HEK293 (cell line): Measurements from ENCODE around the gene JPH3.
A peak's percentile ranks its signal among the peaks of the same experiment; 100 is the strongest.

ENCODE experiments used
- CTCF ChIA-PET: fragments of 350-600 bp; formaldehyde crosslinking; extraction: SDS; loops from one replicate; lab custom pipeline; 2021; ENCODE audit warnings: antibody characterized with exemption; lab: Yijun Ruan, JAX
- POLR2A ChIA-PET: fragments of 300-600 bp; formaldehyde crosslinking; extraction: SDS; loops from one replicate; lab custom pipeline; 2020; ENCODE audit warnings: antibody characterized with exemption, inconsistent platforms; lab: Yijun Ruan, JAX
- H3K27ac ChIP-seq: fragments of 200-500 bp; sonication (Bioruptor generic); 2 replicates; pipeline ENCODE4 v1.5.1; 2014; ENCODE audit warnings: low read depth, low read length, control low read depth, inconsistent platforms; ENCODE audit errors: extremely low read depth
- H3K36me3 ChIP-seq, 2 experiments: fragments of 200-500 bp in 1 of 2; sonication (Bioruptor generic) in 1 of 2; 1 replicate in 1 of 2; 2 replicates in 1 of 2; pipeline ENCODE4 v1.5.1; 2014 to 2017; ENCODE audit warnings: inconsistent platforms in 2 of 2, low read length in 2 of 2; ENCODE audit not compliant: control insufficient read depth in 2 of 2, insufficient read depth in 1 of 2
- H3K4me1 ChIP-seq: fragments of 200-500 bp; sonication (Bioruptor generic); 2 replicates; pipeline ENCODE4 v1.5.1; 2014; ENCODE audit warnings: mild to moderate bottlenecking, low read length, inconsistent platforms; ENCODE audit not compliant: control insufficient read depth, insufficient read depth
- H3K4me3 ChIP-seq: 2 replicates; pipeline ENCODE4 v1.5.1; 2011; ENCODE audit warnings: low read depth, mild to moderate bottlenecking, control low read depth, low read length, moderate library complexity
- H3K9me3 ChIP-seq: fragments of 200-500 bp; sonication (Bioruptor generic); 2 replicates; pipeline ENCODE4 v1.5.1; 2014; ENCODE audit warnings: low read depth, low read length, inconsistent platforms; ENCODE audit not compliant: control insufficient read depth, insufficient read depth
- GLI4 ChIP-seq: fragments of 450-650 bp; formaldehyde crosslinking; IDR thresholded peaks from 2 replicates; pipeline ENCODE4 v1.5.1; 2016; ENCODE audit warnings: missing biosample characterization, missing genetic modification characterization
- PATZ1 ChIP-seq: fragments of 450-650 bp; formaldehyde crosslinking; IDR thresholded peaks from 2 replicates; pipeline ENCODE4 v1.5.1; 2016; ENCODE audit warnings: missing biosample characterization, missing genetic modification characterization
- PRDM6 ChIP-seq: fragments of 450-650 bp; formaldehyde crosslinking; IDR thresholded peaks from 2 replicates; pipeline ENCODE4 v1.5.1; 2017; ENCODE audit warnings: missing biosample characterization, missing genetic modification characterization
- SCRT1 ChIP-seq: fragments of 450-650 bp; formaldehyde crosslinking; IDR thresholded peaks from 2 replicates; pipeline ENCODE4 v1.5.1; 2016; ENCODE audit warnings: missing biosample characterization, missing genetic modification characterization, borderline replicate concordance
- SCRT2 ChIP-seq: fragments of 450-650 bp; formaldehyde crosslinking; IDR thresholded peaks from 2 replicates; pipeline ENCODE4 v1.5.1; 2016; ENCODE audit warnings: missing biosample characterization, missing genetic modification characterization
- SP2 ChIP-seq: fragments of 450-650 bp; formaldehyde crosslinking; IDR thresholded peaks from 2 replicates; pipeline ENCODE4 v1.5.1; 2016; ENCODE audit warnings: missing biosample characterization, missing genetic modification characterization
- ZBTB20 ChIP-seq: fragments of 450-650 bp; formaldehyde crosslinking; IDR thresholded peaks from 2 replicates; pipeline ENCODE4 v1.5.1; 2016; ENCODE audit warnings: missing biosample characterization, missing genetic modification characterization
- ZBTB8A ChIP-seq: fragments of 450-650 bp; formaldehyde crosslinking; IDR thresholded peaks from 2 replicates; pipeline ENCODE4 v1.5.1; 2016; ENCODE audit warnings: missing biosample characterization, missing genetic modification characterization
- ZFHX2 ChIP-seq: fragments of 450-650 bp; formaldehyde crosslinking; conservative IDR thresholded peaks from 2 replicates; pipeline ENCODE4 v1.5.1; 2016; ENCODE audit warnings: missing biosample characterization, missing genetic modification characterization
- ZNF112 ChIP-seq: fragments of 450-650 bp; formaldehyde crosslinking; IDR thresholded peaks from 2 replicates; pipeline ENCODE4 v1.5.0; 2017; ENCODE audit warnings: missing biosample characterization, missing genetic modification characterization
- ZNF174 ChIP-seq: fragments of 450-650 bp; formaldehyde crosslinking; IDR thresholded peaks from 2 replicates; pipeline ENCODE4 v1.5.0; 2017; ENCODE audit warnings: missing biosample characterization, mild to moderate bottlenecking, missing genetic modification characterization
- ZNF248 ChIP-seq: fragments of 450-650 bp; formaldehyde crosslinking; IDR thresholded peaks from 2 replicates; pipeline ENCODE4 v1.5.1; 2017; ENCODE audit warnings: missing biosample characterization, missing genetic modification characterization
- ZNF311 ChIP-seq: fragments of 450-650 bp; formaldehyde crosslinking; IDR thresholded peaks from 2 replicates; pipeline ENCODE4 v1.5.1; 2017; ENCODE audit warnings: missing biosample characterization, missing genetic modification characterization, borderline replicate concordance
- ZNF335 ChIP-seq: fragments of 450-650 bp; formaldehyde crosslinking; conservative IDR thresholded peaks from 2 replicates; pipeline ENCODE4 v1.5.1; 2016; ENCODE audit warnings: missing biosample characterization, missing genetic modification characterization
- ZNF391 ChIP-seq: fragments of 450-650 bp; formaldehyde crosslinking; IDR thresholded peaks from 2 replicates; pipeline ENCODE4 v1.5.1; 2016; ENCODE audit warnings: low read depth, missing biosample characterization, missing genetic modification characterization, borderline replicate concordance
- ZNF513 ChIP-seq: fragments of 450-650 bp; IDR thresholded peaks from 2 replicates; pipeline ENCODE4 v1.5.1; 2018; ENCODE audit warnings: missing biosample characterization, missing genetic modification characterization
- ZNF548 ChIP-seq: fragments of 450-650 bp; formaldehyde crosslinking; IDR thresholded peaks from 2 replicates; pipeline ENCODE4 v1.5.1; 2016; ENCODE audit warnings: missing biosample characterization, missing genetic modification characterization
- ZNF571 ChIP-seq: fragments of 450-650 bp; formaldehyde crosslinking; IDR thresholded peaks from 2 replicates; pipeline ENCODE4 v1.5.0; 2017; ENCODE audit warnings: missing biosample characterization, missing genetic modification characterization
- ZNF645 ChIP-seq: fragments of 450-650 bp; formaldehyde crosslinking; IDR thresholded peaks from 2 replicates; pipeline ENCODE4; 2016; ENCODE audit warnings: missing biosample characterization, missing genetic modification characterization
- ZNF704 ChIP-seq: fragments of 450-650 bp; formaldehyde crosslinking; IDR thresholded peaks from 2 replicates; pipeline ENCODE4 v1.5.1; 2016; ENCODE audit warnings: missing biosample characterization, missing genetic modification characterization
- ZNF777 ChIP-seq: fragments of 450-650 bp; formaldehyde crosslinking; IDR thresholded peaks from 2 replicates; pipeline ENCODE4 v1.5.1; 2017; ENCODE audit warnings: missing biosample characterization, missing genetic modification characterization, borderline replicate concordance
- ZXDB ChIP-seq: fragments of 450-650 bp; formaldehyde crosslinking; IDR thresholded peaks from 2 replicates; pipeline ENCODE4 v1.5.1; 2016; ENCODE audit warnings: missing biosample characterization, missing genetic modification characterization

JPH3 gene

GRCh38 chr16:87600246-87600645 lies 2.1 kb upstream of the JPH3 start (continued):
- TF ChIP-seq ZNF704 (tag by site-specific recombination) (no peak), ZNF391 (tag by site-specific recombination) (no peak), ZNF248 (tag by site-specific recombination) (no peak)
- TF ChIP-seq, all 188 proteins: peak for 0

- POLR2A ChIA-PET = no interaction called here
- peaks cover 0 to 4% of the 10 kb centered on the region in 2 experiments; a peak in 1 of 3 replicates for H3K36me3 ChIP-seq
Measured at GRCh38 chr16:87601401-87601981, 817 bp upstream of the JPH3 start.

GRCh38 chr16:87602821-87603683 lies 744 bp downstream of the JPH3 start:
- no peaks in the 10 kb centered on the region for H3K9me3 ChIP-seq
- ChIA-PET POLR2A (no interaction called here), CTCF (interaction anchor here (0.6 kb wide), 1 partner anchor 22 kb away, joined by 3 read pairs; no protein-coding TSS in a partner anchor)
- H3K27ac ChIP-seq = peak overlapping the region; percentile 53; the same call in 1 of the 2 replicates
- no peaks in the 10 kb centered on the region for H3K4me1 ChIP-seq
- H3K36me3 ChIP-seq = peaks cover 0 to 4% of the 10 kb centered on the region in 2 experiments; a peak in 1 of 3 replicates
- H3K4me3 ChIP-seq = peak overlapping the region; percentile 62
- TF ChIP-seq ZNF645 = no peak
- no peak for TF ChIP-seq ZNF513 (tag by site-specific recombination)
- peak; percentile 51 for TF ChIP-seq ZBTB8A (tag by site-specific recombination)
- TF ChIP-seq ZFHX2 (tag by site-specific recombination) = no peak
- no peak for TF ChIP-seq ZNF174
- TF ChIP-seq ZBTB20 (tag by site-specific recombination) = peak; percentile 84; the same call in 1 of the 2 replicates
- no peak for TF ChIP-seq ZNF112
- TF ChIP-seq GLI4 (tag by site-specific recombination) = 0 out of 2 replicates have a peak, but pooled peaks have one; percentile 25
- peak; percentile 83 for TF ChIP-seq ZNF777 (tag by site-specific recombination)
- TF ChIP-seq ZNF311 (tag by site-specific recombination) = no peak
- 0 out of 2 replicates have a peak, but pooled peaks have one; percentile 21 for TF ChIP-seq ZXDB (tag by site-specific recombination)

More at GRCh38 chr16:87601401-87601981, 817 bp upstream of the JPH3 start:
- no peaks in the 10 kb centered on the region for H3K9me3 ChIP-seq
- no peaks in the 10 kb centered on the region for H3K4me1 ChIP-seq
- H3K27ac ChIP-seq = no peak overlapping the region
- no peak for TF ChIP-seq ZNF548
- TF ChIP-seq ZNF571 (tag by site-specific recombination) = no peak
- TF ChIP-seq SCRT2 (tag by site-specific recombination) = peak; percentile 93
- peak; percentile 77; the same call in 1 of the 2 replicates for TF ChIP-seq SCRT1 (tag by site-specific recombination)
- peak; percentile 16; the same call in 1 of the 2 replicates for TF ChIP-seq PATZ1 (tag by site-specific recombination)
- no peak for TF ChIP-seq PRDM6 (tag by site-specific recombination)
- peak; percentile 30 for TF ChIP-seq ZNF335 (tag by site-specific recombination)
- TF ChIP-seq ZBTB20 (tag by site-specific recombination) = 0 out of 2 replicates have a peak, but pooled peaks have one; percentile 12
- TF ChIP-seq SP2 = no peak
- TF ChIP-seq, all 188 proteins: peak for 5
- peak overlapping the region; percentile 37 for H3K4me3 ChIP-seq
- CTCF ChIA-PET = interaction anchor here (0.6 kb wide), 2 partner anchors 21 to 105 kb away, joined by 3 read pairs; no protein-coding TSS in a partner anchor
